OCI-LY7 (cell line): ENCODE measurements around the gene GRAP. TPM values are rescaled to one million over a fixed set of nuclear protein-coding genes. Genes with fewer than 3 reads are reported as not detected.

Experiments
- BruUV-seq: library from RNA; stranded (reverse); fragments of 400-500 nt; replicated peaks from 2 replicates; lab custom pipeline; 2021; lab: Mats Ljungman, UMichigan
- CTCF ChIA-PET: fragments of 300-600 bp; sonication (Branson Sonifier 250); formaldehyde crosslinking; loops from one replicate; lab custom pipeline; 2022; ENCODE audit warnings: antibody characterized with exemption; ENCODE audit not compliant: unreplicated experiment; lab: Charles Lee
- POLR2A ChIA-PET: fragments of 300-600 bp; sonication (Branson Sonifier 250); formaldehyde crosslinking; loops from one replicate; lab custom pipeline; 2022; ENCODE audit warnings: antibody characterized with exemption; lab: Charles Lee
- DNase-seq: peaks from one replicate; pipeline ENCODE4 v3.0.0-alpha.2; 2015; ENCODE audit warnings: low spot score
- H2AFZ ChIP-seq: fragments of 200-600 bp; sonication (generic), shearing (Covaris generic); 2 replicates; pipeline ENCODE4 v1.6.1; 2014; ENCODE audit warnings: mild to moderate bottlenecking, antibody characterized with exemption, low read length, moderate library complexity
- H3K27ac ChIP-seq: fragments of 200-600 bp; sonication (generic); 2 replicates; pipeline ENCODE4 v1.5.1; 2014; ENCODE audit warnings: mixed run types, low read depth, mild to moderate bottlenecking, moderate library complexity, low read length, inconsistent platforms; ENCODE audit not compliant: poor library complexity, severe bottlenecking
- H3K36me3 ChIP-seq: fragments of 200-600 bp; sonication (generic); 2 replicates; pipeline ENCODE4 v1.6.1; 2014; ENCODE audit warnings: mild to moderate bottlenecking, antibody characterized with exemption, low read length, moderate library complexity, mixed read lengths; ENCODE audit not compliant: insufficient read depth
- H3K4me1 ChIP-seq: fragments of 200-600 bp; sonication (generic); 2 replicates; pipeline ENCODE4 v1.5.1; 2014; ENCODE audit warnings: mild to moderate bottlenecking, low read length; ENCODE audit not compliant: insufficient read depth, poor library complexity, severe bottlenecking
- H3K4me2 ChIP-seq: fragments of 200-600 bp; sonication (generic); 2 replicates; pipeline ENCODE4 v1.6.1; 2014; ENCODE audit warnings: mild to moderate bottlenecking, low read length
- H3K4me3 ChIP-seq: fragments of 200-600 bp; sonication (generic); 2 replicates; pipeline ENCODE4 v1.5.1; 2014; ENCODE audit warnings: mild to moderate bottlenecking, low read depth, low read length; ENCODE audit not compliant: poor library complexity, severe bottlenecking
- H3K79me2 ChIP-seq: fragments of 200-600 bp; sonication (generic); 2 replicates; pipeline ENCODE4 v1.6.1; 2016; ENCODE audit warnings: low read depth, mild to moderate bottlenecking, low read length, moderate library complexity, mixed read lengths; ENCODE audit not compliant: insufficient read depth
- H3K9me2 ChIP-seq: fragments of 200-600 bp; sonication (generic); 2 replicates; pipeline ENCODE4 v1.6.1; 2016; ENCODE audit warnings: mild to moderate bottlenecking, low read length, mixed read lengths; ENCODE audit not compliant: insufficient read depth
- H3K9me3 ChIP-seq: fragments of 200-600 bp; sonication (generic); 2 replicates; pipeline ENCODE4 v1.6.1; 2014; ENCODE audit warnings: mild to moderate bottlenecking, mixed run types, low read length, mixed read lengths
- H4K20me1 ChIP-seq: fragments of 200-600 bp; sonication (generic); 2 replicates; pipeline ENCODE4 v1.6.1; 2014; ENCODE audit warnings: mild to moderate bottlenecking, antibody characterized with exemption, low read length, moderate library complexity, mixed read lengths; ENCODE audit not compliant: insufficient read depth
- CTCF ChIP-seq: fragments of 200-600 bp; sonication (generic); conservative IDR thresholded peaks from 2 replicates; pipeline ENCODE4 v1.5.1; 2014; ENCODE audit warnings: mild to moderate bottlenecking, antibody characterized with exemption, low read length, moderate library complexity, mixed read lengths
- EZH2phosphoT487 ChIP-seq: fragments of 200-600 bp; sonication (generic); IDR thresholded peaks from 2 replicates; pipeline ENCODE4 v1.6.1; 2018; ENCODE audit warnings: low read depth, borderline replicate concordance, mild to moderate bottlenecking, mixed run types, antibody characterized with exemption, low read length, moderate library complexity, mixed read lengths
- intact Hi-C: fragments of 100-400 bp; cut with micrococcal nuclease; formaldehyde crosslinking; loops from one replicate; pipeline ENCODE4 v1.10.0; 2022; ENCODE audit not compliant: unreplicated experiment
- total RNA-seq, 2 experiments: library from RNA; depleted of rRNA in 1 of 2; stranded (reverse); fragments of >200 nt in 1 of 2; shearing (Covaris generic) in 1 of 2; gene quantifications; 2 replicates each; pipeline ENCODE4 v1.2.3, GENCODE V29; 2014 to 2022

Gene GRAP
- total RNA-seq, 2 experiments from 2014 or later = 154 to 221 TPM

- H3K9me3 ChIP-seq = no peaks in the 10 kb centered on the region
- no peak overlapping the region for H2AFZ ChIP-seq
- H3K4me3 ChIP-seq = no peak overlapping the region
- TF ChIP-seq CTCF = no peak
- no peak for TF ChIP-seq EZH2phosphoT487
- H3K27ac ChIP-seq = peak overlapping the region; percentile 12
- no peaks in the 10 kb centered on the region for H3K9me2 ChIP-seq
- ChIA-PET CTCF (no interaction called here), POLR2A (interaction anchor here (0.7 kb wide), 1 partner anchor 155 kb away, joined by 3 read pairs; no protein-coding TSS in a partner anchor)
- peaks cover 53% of the 10 kb centered on the region for H3K36me3 ChIP-seq
- intact Hi-C loops = no loop called here
- BruUV-seq = no TSS peak
- H4K20me1 ChIP-seq = 0 out of 2 replicates have a peak, but pooled peaks cover 3% of the 10 kb centered on the region
- H3K79me2 ChIP-seq = no peaks in the 10 kb centered on the region
- DNase-seq = no peak
- no peak overlapping the region for H3K4me2 ChIP-seq
- peaks cover 27% of the 10 kb centered on the region for H3K4me1 ChIP-seq
These were observed 22.4 kb downstream of the GRAP start for GRCh38 chr17:19024101-19025078.

GRCh38 chr17:19023209-19023999 is 23.4 kb downstream of the GRAP start:
- intact Hi-C loops = no loop called here
- DNase-seq = no peak
- POLR2A ChIA-PET = interaction anchor here (1.2 kb wide), 1 partner anchor 16 kb away, joined by 3 read pairs; no protein-coding TSS in a partner anchor

More at GRCh38 chr17:19023209-19023999, 23.4 kb downstream of the GRAP start:
- Histone ChIP-seq H3K4me1 (peaks cover 32% of the 10 kb centered on the region), H3K9me3 (no peaks in the 10 kb centered on the region), H4K20me1 (0 out of 2 replicates have a peak, but pooled peaks cover 3% of the 10 kb centered on the region), H3K79me2 (no peaks in the 10 kb centered on the region), H3K27ac (no peak overlapping the region), H3K9me2 (no peaks in the 10 kb centered on the region), H2AFZ (no peak overlapping the region), H3K4me3 (no peak overlapping the region), H3K36me3 (peaks cover 60% of the 10 kb centered on the region), H3K4me2 (no peak overlapping the region)
- CTCF ChIA-PET = no interaction called here
- no TSS peak for BruUV-seq
- TF ChIP-seq EZH2phosphoT487 (no peak), CTCF (no peak)
